GM12878 (cell line): Measurements from ENCODE around the gene COL8A2. TPM values are rescaled to one million over a fixed set of nuclear protein-coding genes. Genes with fewer than 3 reads are reported as not detected.

Experiments used
- ATAC-seq: fragments of 200-7000 bp; cut with Tn5 transposase; 3 replicates; pipeline ENCODE4 v1.9.1; 2020; ENCODE audit warnings: mild to moderate bottlenecking, moderate library complexity
- BruUV-seq: library from RNA; stranded (reverse); fragments of 400-500 nt; replicated peaks from 2 replicates; lab custom pipeline; 2021; lab: Mats Ljungman, UMichigan
- CTCF ChIA-PET: fragments of 300-600 bp; sonication (Branson Sonifier 250); formaldehyde crosslinking; extraction: SDS; loops from one replicate; lab custom pipeline; 2021; ENCODE audit warnings: inconsistent platforms; lab: Yijun Ruan, JAX
- POLR2A ChIA-PET: fragments of 350-600 bp; formaldehyde crosslinking; extraction: SDS; loops from one replicate; lab custom pipeline; 2021; ENCODE audit warnings: inconsistent platforms; lab: Charles Lee
- RAD21 ChIA-PET: fragments of 300-600 bp; sonication (Branson Sonifier 250); formaldehyde crosslinking; loops from one replicate; lab custom pipeline; 2023; ENCODE audit warnings: antibody characterized with exemption; ENCODE audit not compliant: unreplicated experiment; lab: Charles Lee
- SMC1A ChIA-PET: fragments of 300-600 bp; sonication (Branson Sonifier 250); formaldehyde crosslinking; loops from one replicate; lab custom pipeline; 2023; ENCODE audit not compliant: unreplicated experiment, uncharacterized antibody; lab: Charles Lee
- DNase-seq: peaks from one replicate; pipeline ENCODE4 v3.0.0-alpha.2; 2011; ENCODE audit warnings: low read depth, low spot score
- FAIRE-seq: peaks from 3 replicates; lab custom pipeline; 2011; peaks lifted over from hg19 to GRCh38; lab: Jason Lieb, UNC
- H2AFZ ChIP-seq: 2 replicates; pipeline ENCODE4 v1.6.0; 2011; ENCODE audit warnings: low read depth, low read length, control low read depth; ENCODE audit not compliant: control insufficient read depth
- H3K27ac ChIP-seq: 2 replicates; pipeline ENCODE4 v1.5.1; 2011; ENCODE audit warnings: control low read depth; ENCODE audit not compliant: control insufficient read depth, insufficient read depth
- H3K27me3 ChIP-seq, 2 experiments: replicated peaks in 1 of 2; 2 replicates each; pipeline versions ENCODE4 v1.6.0 to v1.6.1; 2011; ENCODE audit warnings: low read length in 1 of 2; ENCODE audit not compliant: control insufficient read depth in 2 of 2, insufficient read depth in 2 of 2
- H3K36me3 ChIP-seq, 2 experiments: 2 replicates each; pipeline ENCODE4 v1.5.1; 2011; ENCODE audit warnings: low read length in 1 of 2; ENCODE audit not compliant: control insufficient read depth in 2 of 2, insufficient read depth in 2 of 2
- H3K4me1 ChIP-seq: 2 replicates; pipeline ENCODE4 v1.6.1; 2011; ENCODE audit warnings: mild to moderate bottlenecking, low read length, moderate library complexity, mixed read lengths; ENCODE audit not compliant: control insufficient read depth, insufficient read depth
- H3K4me2 ChIP-seq: 2 replicates; pipeline ENCODE4 v1.6.0; 2011; ENCODE audit warnings: control low read depth; ENCODE audit not compliant: control insufficient read depth, insufficient read depth
- H3K4me3 ChIP-seq: fragments of 200-600 bp; sonication (generic); 2 replicates; pipeline ENCODE4 v1.5.1; 2016
- H3K79me2 ChIP-seq: 2 replicates; pipeline ENCODE4 v1.6.0; 2011; ENCODE audit warnings: low read length; ENCODE audit not compliant: control insufficient read depth, insufficient read depth
- H3K9ac ChIP-seq: 2 replicates; pipeline ENCODE4 v1.8.0; 2011; ENCODE audit warnings: low read length, control low read depth, mixed read lengths; ENCODE audit not compliant: control insufficient read depth, insufficient read depth
- H3K9me3 ChIP-seq: replicated peaks from 3 replicates; pipeline ENCODE4 v1.5.1; 2011; ENCODE audit warnings: mild to moderate bottlenecking, low read length; ENCODE audit not compliant: control insufficient read depth, insufficient read depth
- H4K20me1 ChIP-seq: 2 replicates; pipeline ENCODE4 v1.6.0; 2011; ENCODE audit not compliant: control insufficient read depth, insufficient read depth
- ATF3 ChIP-seq: IDR thresholded peaks from 2 replicates; pipeline ENCODE4 v1.6.1; 2011; ENCODE audit warnings: low read depth, mild to moderate bottlenecking, low read length, moderate library complexity, borderline replicate concordance; ENCODE audit errors: extremely low read depth
- DPF2 ChIP-seq: fragments of 450-650 bp; IDR thresholded peaks from 2 replicates; pipeline ENCODE4 v1.6.1; 2017; ENCODE audit warnings: mild to moderate bottlenecking
- IRF4 ChIP-seq: IDR thresholded peaks from 2 replicates; pipeline ENCODE4 v1.6.1; 2011; ENCODE audit warnings: low read depth, low read length
- NBN ChIP-seq: fragments of 450-650 bp; IDR thresholded peaks from 2 replicates; pipeline ENCODE4 v1.6.1; 2016
- SMC3 ChIP-seq: IDR thresholded peaks from 2 replicates; pipeline ENCODE4 v1.6.1; 2011; ENCODE audit warnings: low read length, improper control_type of control experiment, borderline replicate concordance
- TCF12 ChIP-seq: IDR thresholded peaks from 2 replicates; pipeline ENCODE4 v1.6.1; 2011; ENCODE audit warnings: low read depth, mild to moderate bottlenecking, low read length
- WGBS: methylation state at CpG from one replicate; pipeline ENCODE4 v1.1.6; 2016; ENCODE audit warnings: low lambda C conversion rate; ENCODE audit not compliant: insufficient replicate concordance, insufficient coverage; ENCODE audit errors: missing lambda C conversion rate; 5-methylcytosine and 5-hydroxymethylcytosine counted together
- in situ Hi-C: fragments of 300-500 bp; cut with MboI; formaldehyde crosslinking; loops from 9 replicates; pipeline ENCODE4 v1.14.3; 2018; ENCODE audit warnings: mixed read lengths
- intact Hi-C: fragments of 100-400 bp; cut with micrococcal nuclease; formaldehyde crosslinking; loops from one replicate; pipeline ENCODE4 v1.14.2; 2022; ENCODE audit not compliant: unreplicated experiment
- polyA plus RNA-seq, 11 experiments: library from polyadenylated mRNA; depleted of rRNA in 4 of 11; unstranded in 6 of 11; stranded (reverse) in 5 of 11; fragments of >200 nt; fragmentation: Nextera tagmentation in 4 of 11; fragmentation: Illumina TruSeq in 1 of 11; extraction: Ambion mirVana in 4 of 11; extraction: Trizol in 1 of 11; gene quantifications; 1 replicate in 1 of 11; 2 replicates in 10 of 11; pipeline versions ENCODE4 v1.2.1 to v1.2.3, GENCODE V29; 2011 to 2016; ENCODE audit warnings: inconsistent platforms in 2 of 11, missing spikeins in 2 of 11, low read depth in 1 of 11
- total RNA-seq, 4 experiments: library from RNA; depleted of rRNA in 3 of 4; stranded (reverse); fragments of >200 nt in 3 of 4; fragmentation: Illumina TruSeq in 1 of 4; extraction: Trizol in 1 of 4; gene quantifications; 2 replicates each; pipeline versions ENCODE4 v1.2.1 to v1.2.3, GENCODE V29; 2013 to 2021
- TF ChIP-seq, protein P1 (sequence below): fragments of 450-650 bp; IDR thresholded peaks from 2 replicates; pipeline ENCODE4 v1.6.1; 2017; ENCODE audit warnings: antibody characterized with exemption, mild to moderate bottlenecking, moderate library complexity
- TF ChIP-seq, protein P2 (sequence below): IDR thresholded peaks from 2 replicates; pipeline ENCODE4 v1.6.1; 2012; ENCODE audit warnings: improper control_type of control experiment, low read depth, low read length; ENCODE audit not compliant: insufficient replicate concordance

The COL8A2 gene
- total and polyA plus RNA-seq, 10 of the 15 experiments (the other 5 are each of a cell fraction or from before 2014, with no cell fraction given): 0.01 TPM; not detected in 9

GRCh38 chr1:36135796-36136195 is 10.8 kb upstream of the COL8A2 start:
- Histone ChIP-seq H3K36me3 (peaks cover 2 to 8% of the 10 kb centered on the region in 2 experiments; a peak in 2 of 4 replicates), H3K27ac (no peak overlapping the region), H3K79me2 (peaks cover 1% of the 10 kb centered on the region; the same call in 1 of the 2 replicates), H3K4me3 (no peak overlapping the region), H3K4me2 (no peak overlapping the region), H2AFZ (no peak overlapping the region), H3K4me1 (no peaks in the 10 kb centered on the region), H3K9ac (no peak overlapping the region), H4K20me1 (no peaks in the 10 kb centered on the region), H3K27me3 (no peaks in the 10 kb centered on the region), H3K9me3 (no peaks in the 10 kb centered on the region)
- DNase-seq: no peak
- TF ChIP-seq, protein P1, sequence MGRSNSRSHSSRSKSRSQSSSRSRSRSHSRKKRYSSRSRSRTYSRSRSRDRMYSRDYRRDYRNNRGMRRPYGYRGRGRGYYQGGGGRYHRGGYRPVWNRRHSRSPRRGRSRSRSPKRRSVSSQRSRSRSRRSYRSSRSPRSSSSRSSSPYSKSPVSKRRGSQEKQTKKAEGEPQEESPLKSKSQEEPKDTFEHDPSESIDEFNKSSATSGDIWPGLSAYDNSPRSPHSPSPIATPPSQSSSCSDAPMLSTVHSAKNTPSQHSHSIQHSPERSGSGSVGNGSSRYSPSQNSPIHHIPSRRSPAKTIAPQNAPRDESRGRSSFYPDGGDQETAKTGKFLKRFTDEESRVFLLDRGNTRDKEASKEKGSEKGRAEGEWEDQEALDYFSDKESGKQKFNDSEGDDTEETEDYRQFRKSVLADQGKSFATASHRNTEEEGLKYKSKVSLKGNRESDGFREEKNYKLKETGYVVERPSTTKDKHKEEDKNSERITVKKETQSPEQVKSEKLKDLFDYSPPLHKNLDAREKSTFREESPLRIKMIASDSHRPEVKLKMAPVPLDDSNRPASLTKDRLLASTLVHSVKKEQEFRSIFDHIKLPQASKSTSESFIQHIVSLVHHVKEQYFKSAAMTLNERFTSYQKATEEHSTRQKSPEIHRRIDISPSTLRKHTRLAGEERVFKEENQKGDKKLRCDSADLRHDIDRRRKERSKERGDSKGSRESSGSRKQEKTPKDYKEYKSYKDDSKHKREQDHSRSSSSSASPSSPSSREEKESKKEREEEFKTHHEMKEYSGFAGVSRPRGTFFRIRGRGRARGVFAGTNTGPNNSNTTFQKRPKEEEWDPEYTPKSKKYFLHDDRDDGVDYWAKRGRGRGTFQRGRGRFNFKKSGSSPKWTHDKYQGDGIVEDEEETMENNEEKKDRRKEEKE: no peak
- no peak for TF ChIP-seq IRF4
- SMC1A ChIA-PET: interaction anchor here (0.8 to 3.7 kb wide), 6 partner anchors 8 to 150 kb away, joined by 3 to 16 read pairs (median 4); no protein-coding TSS in a partner anchor
- BruUV-seq: no TSS peak
- ATAC-seq: no peak
- no peak for FAIRE-seq
- in situ Hi-C loops: no loop called here
- intact Hi-C loops: no loop called here
- CTCF ChIA-PET: interaction anchor here (1.1 to 4.7 kb wide), 10 partner anchors 14 to 320 kb away, joined by 3 to 56 read pairs (median 8); partner anchors contain the start of genes AGO1 and TRAPPC3
- RAD21 ChIA-PET: interaction anchor here (0.9 to 2.9 kb wide), 7 partner anchors 21 to 249 kb away, joined by 3 to 15 read pairs (median 7); no protein-coding TSS in a partner anchor
- POLR2A ChIA-PET: no interaction called here

DNA sequence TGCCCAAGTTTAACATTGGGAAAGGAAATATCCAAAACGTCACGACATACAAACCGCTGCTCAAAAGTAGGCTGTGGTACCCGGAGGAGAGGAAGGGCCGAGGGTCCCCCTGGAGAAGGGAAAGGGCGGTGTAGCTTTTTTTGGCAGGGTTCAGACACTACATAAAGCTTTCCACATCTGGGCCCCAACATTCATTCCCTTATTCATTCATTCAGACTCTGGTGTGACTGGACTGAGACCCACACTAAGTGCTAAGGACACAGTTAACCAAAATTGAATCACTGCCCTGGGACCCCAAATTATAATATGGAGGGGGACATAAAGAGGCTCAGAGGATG is 10.3 kb upstream of the COL8A2 start:
- H3K27ac ChIP-seq: no peak overlapping the region
- H3K4me2 ChIP-seq: no peak overlapping the region
- no peak overlapping the region for H3K4me3 ChIP-seq
- 72% methylated on average over 6 of the region's 6 CpGs for WGBS
- in situ Hi-C loops (no loop called here), intact Hi-C loops (no loop called here)
- ChIA-PET SMC1A (interaction anchor here (0.8 to 3.7 kb wide), 13 partner anchors 8 to 150 kb away, joined by 3 to 16 read pairs (median 4); partner anchors contain the start of gene TRAPPC3), POLR2A (no interaction called here), RAD21 (interaction anchor here (0.6 to 2.9 kb wide), 13 partner anchors 10 to 248 kb away, joined by 3 to 15 read pairs (median 4); partner anchors contain the start of gene SH3D21), CTCF (interaction anchor here (0.6 to 4.7 kb wide), 30 partner anchors 9 to 367 kb away, joined by 3 to 56 read pairs (median 4); partner anchors contain the start of genes AGO1, LSM10 and TRAPPC3)
- no peak for FAIRE-seq
- DNase-seq: no peak
- H3K36me3 ChIP-seq: peaks cover 2 to 5% of the 10 kb centered on the region in 2 experiments; a peak in 2 of 4 replicates
- BruUV-seq: no TSS peak
- ATAC-seq: no peak
- H3K4me1 ChIP-seq: no peaks in the 10 kb centered on the region
- H4K20me1 ChIP-seq: no peaks in the 10 kb centered on the region
- no peaks in the 10 kb centered on the region for H3K9me3 ChIP-seq
- no peak overlapping the region for H2AFZ ChIP-seq
- H3K79me2 ChIP-seq: no peaks in the 10 kb centered on the region
- no peak overlapping the region for H3K9ac ChIP-seq
- H3K27me3 ChIP-seq: no peaks in the 10 kb centered on the region
- TF ChIP-seq ATF3 (no peak), TCF12 (no peak), NBN (no peak), DPF2 (no peak), SMC3 (no peak)
- TF ChIP-seq, protein P2, sequence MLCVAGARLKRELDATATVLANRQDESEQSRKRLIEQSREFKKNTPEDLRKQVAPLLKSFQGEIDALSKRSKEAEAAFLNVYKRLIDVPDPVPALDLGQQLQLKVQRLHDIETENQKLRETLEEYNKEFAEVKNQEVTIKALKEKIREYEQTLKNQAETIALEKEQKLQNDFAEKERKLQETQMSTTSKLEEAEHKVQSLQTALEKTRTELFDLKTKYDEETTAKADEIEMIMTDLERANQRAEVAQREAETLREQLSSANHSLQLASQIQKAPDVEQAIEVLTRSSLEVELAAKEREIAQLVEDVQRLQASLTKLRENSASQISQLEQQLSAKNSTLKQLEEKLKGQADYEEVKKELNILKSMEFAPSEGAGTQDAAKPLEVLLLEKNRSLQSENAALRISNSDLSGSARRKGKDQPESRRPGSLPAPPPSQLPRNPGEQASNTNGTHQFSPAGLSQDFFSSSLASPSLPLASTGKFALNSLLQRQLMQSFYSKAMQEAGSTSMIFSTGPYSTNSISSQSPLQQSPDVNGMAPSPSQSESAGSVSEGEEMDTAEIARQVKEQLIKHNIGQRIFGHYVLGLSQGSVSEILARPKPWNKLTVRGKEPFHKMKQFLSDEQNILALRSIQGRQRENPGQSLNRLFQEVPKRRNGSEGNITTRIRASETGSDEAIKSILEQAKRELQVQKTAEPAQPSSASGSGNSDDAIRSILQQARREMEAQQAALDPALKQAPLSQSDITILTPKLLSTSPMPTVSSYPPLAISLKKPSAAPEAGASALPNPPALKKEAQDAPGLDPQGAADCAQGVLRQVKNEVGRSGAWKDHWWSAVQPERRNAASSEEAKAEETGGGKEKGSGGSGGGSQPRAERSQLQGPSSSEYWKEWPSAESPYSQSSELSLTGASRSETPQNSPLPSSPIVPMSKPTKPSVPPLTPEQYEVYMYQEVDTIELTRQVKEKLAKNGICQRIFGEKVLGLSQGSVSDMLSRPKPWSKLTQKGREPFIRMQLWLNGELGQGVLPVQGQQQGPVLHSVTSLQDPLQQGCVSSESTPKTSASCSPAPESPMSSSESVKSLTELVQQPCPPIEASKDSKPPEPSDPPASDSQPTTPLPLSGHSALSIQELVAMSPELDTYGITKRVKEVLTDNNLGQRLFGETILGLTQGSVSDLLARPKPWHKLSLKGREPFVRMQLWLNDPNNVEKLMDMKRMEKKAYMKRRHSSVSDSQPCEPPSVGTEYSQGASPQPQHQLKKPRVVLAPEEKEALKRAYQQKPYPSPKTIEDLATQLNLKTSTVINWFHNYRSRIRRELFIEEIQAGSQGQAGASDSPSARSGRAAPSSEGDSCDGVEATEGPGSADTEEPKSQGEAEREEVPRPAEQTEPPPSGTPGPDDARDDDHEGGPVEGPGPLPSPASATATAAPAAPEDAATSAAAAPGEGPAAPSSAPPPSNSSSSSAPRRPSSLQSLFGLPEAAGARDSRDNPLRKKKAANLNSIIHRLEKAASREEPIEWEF: no peak
